ENCODE data around the gene FLT3LG.
A peak's percentile ranks its signal among the peaks of the same experiment; 100 is the strongest.

DNA sequence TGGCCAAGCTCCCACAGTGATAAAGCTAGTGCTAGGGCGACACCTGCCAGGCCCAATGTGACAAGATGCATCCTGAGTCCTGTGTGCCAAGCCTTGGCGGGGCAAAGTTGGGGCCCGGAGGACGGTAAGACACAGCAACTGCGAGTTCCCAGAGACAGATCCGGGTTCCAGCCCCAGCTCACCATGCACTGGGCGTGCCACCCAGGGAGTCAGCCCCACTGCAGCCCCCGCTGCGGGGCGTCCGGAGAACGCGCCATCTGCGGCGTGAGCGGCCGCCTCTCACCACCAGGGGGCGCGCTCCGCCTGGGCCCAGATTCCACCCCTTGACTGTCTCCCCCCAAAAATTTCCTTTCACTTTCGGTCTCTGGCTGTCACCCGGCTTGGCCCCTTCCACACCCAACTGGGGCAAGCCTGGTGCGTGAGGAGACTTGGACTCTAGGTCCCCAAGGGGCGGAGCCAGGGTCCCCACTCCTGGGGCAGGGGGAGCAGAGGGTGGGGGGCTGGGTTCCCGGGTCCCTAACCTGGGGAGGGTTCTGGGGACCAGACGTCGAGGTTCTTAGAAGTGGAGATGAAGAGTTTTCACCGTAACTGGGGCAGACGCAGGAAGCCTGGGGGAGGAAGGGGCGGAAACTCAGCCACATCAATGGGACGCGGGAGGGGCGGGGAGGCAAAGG lies at the start of gene FLT3LG:
- TF ChIP-seq CTCF (IDR thresholded peaks at IDR 0.05), result peak in 3 of 4 experiments; percentile 99
- TF ChIP-seq POLR2AphosphoS5 (IDR thresholded peaks at IDR 0.05), result peak; percentile 43
- TF ChIP-seq POLR2A (IDR thresholded peaks at IDR 0.05), result no peak

Data from gastroesophageal sphincter (tissue), 3 donors.